Endothelial cell of umbilical vein (primary cell): ENCODE measurements around the gene UNC5B. TPM values are rescaled to one million over a fixed set of nuclear protein-coding genes. Genes with fewer than 3 reads are reported as not detected.

Source experiments
- BruUV-seq: library from RNA; stranded (reverse); fragments of 400-500 nt; replicated peaks from 2 replicates; lab custom pipeline; 2021; lab: Mats Ljungman, UMichigan
- CTCF ChIA-PET: fragments of 300-600, 350-600 bp; sonication (Branson Sonifier 250); formaldehyde crosslinking; loops from one replicate; lab custom pipeline; 2021; ENCODE audit warnings: antibody characterized with exemption, inconsistent platforms; lab: Charles Lee
- POLR2A ChIA-PET: fragments of 300-600, 350-600 bp; sonication (Branson Sonifier 250); formaldehyde crosslinking; loops from one replicate; lab custom pipeline; 2021; ENCODE audit warnings: antibody characterized with exemption, inconsistent platforms; lab: Charles Lee
- DNase-seq: peaks from one replicate; pipeline ENCODE4 v3.0.0-alpha.2; 2011; ENCODE audit warnings: low read depth, low spot score
- FAIRE-seq: peaks from 2 replicates; lab custom pipeline; 2011; peaks lifted over from hg19 to GRCh38; lab: Jason Lieb, UNC
- H2AFZ ChIP-seq: 2 replicates; pipeline ENCODE4 v1.6.0; 2012; ENCODE audit warnings: low read depth, low read length, control low read depth, inconsistent platforms
- H3K27ac ChIP-seq: 2 replicates; pipeline ENCODE4 v1.5.1; 2011; ENCODE audit warnings: low read depth, mild to moderate bottlenecking, control low read depth, low read length, moderate library complexity; ENCODE audit not compliant: insufficient read depth
- H3K27me3 ChIP-seq, 2 experiments: 2 replicates each; pipeline versions ENCODE4 v1.6.0 to v1.6.1; 2011; ENCODE audit warnings: low read length in 2 of 2, mixed read lengths in 1 of 2; ENCODE audit not compliant: control insufficient read depth in 2 of 2, insufficient read depth in 2 of 2
- H3K36me3 ChIP-seq, 2 experiments: 2 replicates in 1 of 2; 3 replicates in 1 of 2; pipeline ENCODE4 v1.5.1; 2011; ENCODE audit warnings: low read length in 2 of 2, mild to moderate bottlenecking in 1 of 2, moderate library complexity in 1 of 2; ENCODE audit not compliant: control insufficient read depth in 2 of 2, insufficient read depth in 2 of 2; ENCODE audit errors: extremely low read depth in 1 of 2
- H3K4me1 ChIP-seq: 3 replicates; pipeline ENCODE4 v1.5.1; 2011; ENCODE audit warnings: mild to moderate bottlenecking, low read length; ENCODE audit not compliant: control insufficient read depth, insufficient read depth; ENCODE audit errors: extremely low read depth
- H3K4me2 ChIP-seq: 2 replicates; pipeline ENCODE4 v1.6.1; 2011; ENCODE audit warnings: low read length, control low read depth, mixed read lengths; ENCODE audit not compliant: insufficient read depth
- H3K4me3 ChIP-seq, 3 experiments: fragments of 200-600 bp in 1 of 3; sonication (generic), shearing (Covaris generic) in 1 of 3; replicated peaks in 1 of 3; 2 replicates each; pipeline ENCODE4 v1.5.1; 2011 to 2016; ENCODE audit warnings: control low read depth in 3 of 3, low read length in 3 of 3, mild to moderate bottlenecking in 2 of 3, inconsistent platforms in 1 of 3, low read depth in 1 of 3, moderate library complexity in 1 of 3; ENCODE audit not compliant: insufficient read depth in 1 of 3
- H3K79me2 ChIP-seq: 2 replicates; pipeline ENCODE4 v1.6.0; 2012; ENCODE audit warnings: low read length, inconsistent platforms; ENCODE audit not compliant: control insufficient read depth, insufficient read depth
- H3K9ac ChIP-seq: replicated peaks from 2 replicates; pipeline ENCODE3; 2011; ENCODE audit warnings: low read length, control low read depth; ENCODE audit not compliant: insufficient read depth; ENCODE audit errors: extremely low read depth
- H3K9me1 ChIP-seq: replicated peaks from 3 replicates; pipeline ENCODE4 v1.6.0; 2011; ENCODE audit warnings: mild to moderate bottlenecking, low read length; ENCODE audit not compliant: control insufficient read depth, insufficient read depth; ENCODE audit errors: extremely low read depth
- H3K9me3 ChIP-seq: replicated peaks from 2 replicates; pipeline ENCODE4 v1.5.1; 2012; ENCODE audit warnings: low read length, inconsistent platforms; ENCODE audit not compliant: control insufficient read depth, insufficient read depth
- H4K20me1 ChIP-seq: replicated peaks from 2 replicates; pipeline ENCODE3; 2011; ENCODE audit warnings: mild to moderate bottlenecking, low read length; ENCODE audit not compliant: control insufficient read depth, insufficient read depth; ENCODE audit errors: extremely low read depth
- EZH2 ChIP-seq: IDR thresholded peaks from 2 replicates; pipeline ENCODE4 v1.6.1; 2012; ENCODE audit warnings: borderline replicate concordance, low read depth, mild to moderate bottlenecking, moderate library complexity, low read length, inconsistent platforms; ENCODE audit not compliant: severe bottlenecking
- FOS ChIP-seq: IDR thresholded peaks from 2 replicates; pipeline ENCODE4 v1.6.1; 2011; ENCODE audit warnings: mild to moderate bottlenecking, low read length, moderate library complexity, borderline replicate concordance; ENCODE audit not compliant: insufficient read depth
- GATA2 ChIP-seq: IDR thresholded peaks from 2 replicates; pipeline ENCODE4 v1.7.0; 2011; ENCODE audit warnings: low read depth, mild to moderate bottlenecking, moderate library complexity, mixed read lengths, low read length; ENCODE audit not compliant: insufficient read length, insufficient read depth
- JUN ChIP-seq: IDR thresholded peaks from 2 replicates; pipeline ENCODE4 v1.6.1; 2011; ENCODE audit warnings: borderline replicate concordance, low read depth; ENCODE audit not compliant: insufficient read length, insufficient read depth
- MAX ChIP-seq: IDR thresholded peaks from 2 replicates; pipeline ENCODE4 v1.6.1; 2011; ENCODE audit not compliant: insufficient read depth, insufficient read length
- MYC ChIP-seq: IDR thresholded peaks from one replicate; pipeline ENCODE4 v1.6.1; 2011; ENCODE audit warnings: mild to moderate bottlenecking, low read depth, low read length
- POLR2A ChIP-seq: IDR thresholded peaks from 2 replicates; pipeline ENCODE4 v1.6.1; 2012; ENCODE audit warnings: low read depth, mild to moderate bottlenecking, control low read depth, low read length
- POLR2AphosphoS5 ChIP-seq: IDR thresholded peaks from 2 replicates; pipeline ENCODE4 v1.6.1; 2012; ENCODE audit warnings: low read depth, mild to moderate bottlenecking, control low read depth, low read length, moderate library complexity; ENCODE audit not compliant: insufficient read depth
- dilution Hi-C: fragments of 300-500 bp; cut with MboI; formaldehyde crosslinking; loops from one replicate; pipeline ENCODE4 v1.15.0; 2019; ENCODE audit warnings: low sequenced_read_pairs; ENCODE audit not compliant: extremely low pct_ligation_motif_present
- intact Hi-C: fragments of 100-400 bp; cut with micrococcal nuclease; formaldehyde crosslinking; loops from one replicate; pipeline ENCODE4 v1.10.0; 2022
- polyA plus RNA-seq, 4 experiments: library from polyadenylated mRNA; depleted of rRNA in 3 of 4; stranded (reverse) in 3 of 4; unstranded in 1 of 4; fragments of >200 nt; gene quantifications; 2 replicates each; pipeline versions ENCODE4 v1.2.1 to v1.2.3, GENCODE V29; 2011 to 2012; ENCODE audit warnings: missing spikeins in 1 of 4
- total RNA-seq: library from RNA; stranded (reverse); gene quantifications from 2 replicates; pipeline ENCODE4 v1.2.3, GENCODE V29; 2021
- TF ChIP-seq, protein P1 (sequence below), 2 donors: IDR thresholded peaks; 1 replicate in 1 of 2; 2 replicates in 1 of 2; pipeline ENCODE4 v1.5.1; 2011; ENCODE audit warnings: low read length in 2 of 2, mild to moderate bottlenecking in 2 of 2, moderate library complexity in 2 of 2, control low read depth in 1 of 2, inconsistent platforms in 1 of 2, low read depth in 1 of 2; ENCODE audit not compliant: insufficient read depth in 1 of 2; ENCODE audit errors: extremely low read depth in 1 of 2

UNC5B gene
- total and polyA plus RNA-seq, 2 donors (not counting 3 experiments of a cell fraction or from before 2014, with no cell fraction given): 0.39 to 2.5 TPM

GRCh38 chr10:71210542-71210871 lies 1.9 kb upstream of the UNC5B start:
- H3K27me3 ChIP-seq: peaks cover 42 to 53% of the 10 kb centered on the region in 2 experiments
- no peaks in the 10 kb centered on the region for H3K36me3 ChIP-seq
- H2AFZ ChIP-seq: no peak overlapping the region
- ChIA-PET CTCF (interaction anchor here (0.9 to 3.3 kb wide), 5 partner anchors 58 to 307 kb away, joined by 3 to 37 read pairs (median 9); no protein-coding TSS in a partner anchor), POLR2A (no interaction called here)
- FAIRE-seq: no peak
- no peaks in the 10 kb centered on the region for H3K79me2 ChIP-seq
- no peak overlapping the region for H3K27ac ChIP-seq
- no peak for DNase-seq
- intact Hi-C loops (loop anchor here (5.0 kb wide), 2 partner anchors 47 to 393 kb away; partner anchors contain the start of gene SGPL1), dilution Hi-C loops (no loop called here)
- no peak overlapping the region for H3K4me3 ChIP-seq
- peaks cover 24% of the 10 kb centered on the region for H3K4me1 ChIP-seq
- no peaks in the 10 kb centered on the region for H4K20me1 ChIP-seq
- no peak overlapping the region for H3K9ac ChIP-seq
- H3K9me1 ChIP-seq: no peaks in the 10 kb centered on the region
- TF ChIP-seq FOS (no peak), POLR2AphosphoS5 (no peak), JUN (no peak), EZH2 (no peak), MYC (no peak)
- H3K9me3 ChIP-seq: no peaks in the 10 kb centered on the region
- H3K4me2 ChIP-seq: no peak overlapping the region
- no TSS peak for BruUV-seq

DNA sequence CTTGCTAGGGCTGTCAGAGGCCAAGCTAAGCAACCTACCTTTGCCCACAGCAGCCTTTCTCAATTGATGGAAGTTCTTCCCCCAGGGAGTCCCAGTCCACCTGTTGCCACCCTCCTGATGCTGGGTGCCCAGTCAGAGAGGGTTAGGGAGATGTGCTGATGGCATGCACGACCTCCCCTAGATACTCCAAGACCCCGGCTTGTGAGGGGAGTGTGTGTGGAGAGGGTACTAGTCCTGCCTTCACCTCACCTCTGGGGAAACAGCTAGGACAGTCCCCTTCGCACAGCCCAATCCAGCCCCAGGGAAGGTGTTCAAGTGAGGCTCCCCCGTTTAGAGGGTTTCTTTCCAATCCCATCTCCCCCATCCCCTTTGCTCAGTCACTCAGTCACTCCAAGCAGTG lies 1.3 kb upstream of the UNC5B start:
- Histone ChIP-seq H3K4me2 (no peak overlapping the region), H3K9me3 (no peaks in the 10 kb centered on the region), H3K79me2 (no peaks in the 10 kb centered on the region), H3K9ac (no peak overlapping the region), H3K27me3 (peaks cover 45 to 59% of the 10 kb centered on the region in 2 experiments), H3K27ac (no peak overlapping the region), H4K20me1 (no peaks in the 10 kb centered on the region), H3K4me3 (no peak overlapping the region), H3K4me1 (peaks cover 19% of the 10 kb centered on the region), H3K36me3 (no peaks in the 10 kb centered on the region), H3K9me1 (no peaks in the 10 kb centered on the region), H2AFZ (no peak overlapping the region)
- POLR2A ChIA-PET: no interaction called here
- no peak for FAIRE-seq
- dilution Hi-C loops: no loop called here
- no peak for TF ChIP-seq MYC
- no peak for TF ChIP-seq POLR2AphosphoS5
- no peak for TF ChIP-seq FOS
- TF ChIP-seq, protein P1, sequence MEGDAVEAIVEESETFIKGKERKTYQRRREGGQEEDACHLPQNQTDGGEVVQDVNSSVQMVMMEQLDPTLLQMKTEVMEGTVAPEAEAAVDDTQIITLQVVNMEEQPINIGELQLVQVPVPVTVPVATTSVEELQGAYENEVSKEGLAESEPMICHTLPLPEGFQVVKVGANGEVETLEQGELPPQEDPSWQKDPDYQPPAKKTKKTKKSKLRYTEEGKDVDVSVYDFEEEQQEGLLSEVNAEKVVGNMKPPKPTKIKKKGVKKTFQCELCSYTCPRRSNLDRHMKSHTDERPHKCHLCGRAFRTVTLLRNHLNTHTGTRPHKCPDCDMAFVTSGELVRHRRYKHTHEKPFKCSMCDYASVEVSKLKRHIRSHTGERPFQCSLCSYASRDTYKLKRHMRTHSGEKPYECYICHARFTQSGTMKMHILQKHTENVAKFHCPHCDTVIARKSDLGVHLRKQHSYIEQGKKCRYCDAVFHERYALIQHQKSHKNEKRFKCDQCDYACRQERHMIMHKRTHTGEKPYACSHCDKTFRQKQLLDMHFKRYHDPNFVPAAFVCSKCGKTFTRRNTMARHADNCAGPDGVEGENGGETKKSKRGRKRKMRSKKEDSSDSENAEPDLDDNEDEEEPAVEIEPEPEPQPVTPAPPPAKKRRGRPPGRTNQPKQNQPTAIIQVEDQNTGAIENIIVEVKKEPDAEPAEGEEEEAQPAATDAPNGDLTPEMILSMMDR (IDR thresholded peaks at IDR 0.05; ENCODE audit: extremely low read depth in 1 of 2, insufficient read depth in 1 of 2, low read depth in 1 of 2, low read length in 2 of 2): no peak
- TF ChIP-seq JUN: no peak
- no peak for TF ChIP-seq GATA2
- no peak for TF ChIP-seq POLR2A
- TF ChIP-seq MAX: no peak
- TF ChIP-seq EZH2: no peak
- CTCF ChIA-PET: interaction anchor here (0.9 to 3.3 kb wide), 4 partner anchors 57 to 308 kb away, joined by 3 to 37 read pairs (median 9); no protein-coding TSS in a partner anchor
- intact Hi-C loops: loop anchor here (5.0 kb wide), 2 partner anchors 46 to 394 kb away; partner anchors contain the start of gene SGPL1
- no TSS peak for BruUV-seq
- no peak for DNase-seq
